Keratinocyte (primary cell): ENCODE measurements around the gene MYL12B. TPM values are rescaled to one million over a fixed set of nuclear protein-coding genes. Genes with fewer than 3 reads are reported as not detected.

Source experiments
- DNase-seq: peaks from one replicate; pipeline ENCODE4 v3.0.0-alpha.2; 2011; ENCODE audit warnings: low read depth, missing footprints, low spot score
- FAIRE-seq: peaks from 2 replicates; lab custom pipeline; 2011; peaks lifted over from hg19 to GRCh38; lab: Jason Lieb, UNC
- H2AFZ ChIP-seq: 2 replicates; pipeline ENCODE4 v1.6.0; 2012; ENCODE audit warnings: low read length, control low read depth, inconsistent platforms; ENCODE audit not compliant: control insufficient read depth
- H3K27ac ChIP-seq: 2 replicates; pipeline ENCODE4 v1.5.1; 2011; ENCODE audit warnings: low read length; ENCODE audit not compliant: control insufficient read depth, insufficient read depth
- H3K27me3 ChIP-seq: 3 replicates; pipeline ENCODE4 v1.6.0; 2011; ENCODE audit warnings: low read length; ENCODE audit not compliant: control insufficient read depth, insufficient read depth; ENCODE audit errors: extremely low read depth
- H3K36me3 ChIP-seq, 2 experiments: 2 replicates in 1 of 2; 3 replicates in 1 of 2; pipeline ENCODE4 v1.5.1; 2011; ENCODE audit warnings: low read length in 2 of 2, mild to moderate bottlenecking in 1 of 2; ENCODE audit not compliant: control insufficient read depth in 2 of 2, insufficient read depth in 2 of 2; ENCODE audit errors: extremely low read depth in 1 of 2
- H3K4me1 ChIP-seq: 3 replicates; pipeline ENCODE4 v1.5.1; 2011; ENCODE audit warnings: low read length; ENCODE audit not compliant: control insufficient read depth, insufficient read depth; ENCODE audit errors: extremely low read depth
- H3K4me2 ChIP-seq: 3 replicates; pipeline ENCODE4 v1.6.0; 2011; ENCODE audit warnings: low read depth, low read length; ENCODE audit not compliant: control insufficient read depth, insufficient read depth; ENCODE audit errors: extremely low read depth
- H3K4me3 ChIP-seq, 3 experiments: fragments of 200-600 bp in 1 of 3; sonication (generic) in 1 of 3; 2 replicates in 2 of 3; 3 replicates in 1 of 3; pipeline ENCODE4 v1.5.1; 2011 to 2016; ENCODE audit warnings: low read length in 3 of 3, mild to moderate bottlenecking in 3 of 3, control low read depth in 2 of 3, inconsistent platforms in 1 of 3, low read depth in 1 of 3, mixed read lengths in 1 of 3, mixed run types in 1 of 3, moderate library complexity in 1 of 3; ENCODE audit not compliant: control insufficient read depth in 2 of 3, insufficient read depth in 2 of 3; ENCODE audit errors: extremely low read depth in 1 of 3
- H3K79me2 ChIP-seq: 2 replicates; pipeline ENCODE4 v1.6.0; 2012; ENCODE audit warnings: low read length; ENCODE audit not compliant: control insufficient read depth, insufficient read depth
- H3K9ac ChIP-seq: 3 replicates; pipeline ENCODE4 v1.6.0; 2011; ENCODE audit warnings: low read length; ENCODE audit not compliant: control insufficient read depth, insufficient read depth; ENCODE audit errors: extremely low read depth
- H3K9me1 ChIP-seq: 3 replicates; pipeline ENCODE4 v1.6.0; 2011; ENCODE audit warnings: low read length; ENCODE audit not compliant: control insufficient read depth, insufficient read depth; ENCODE audit errors: extremely low read depth
- H3K9me3 ChIP-seq: 2 replicates; pipeline ENCODE4 v1.5.1; 2012; ENCODE audit warnings: low read depth, low read length; ENCODE audit not compliant: control insufficient read depth
- H4K20me1 ChIP-seq: 3 replicates; pipeline ENCODE4 v1.6.0; 2011; ENCODE audit warnings: low read length; ENCODE audit not compliant: control insufficient read depth, insufficient read depth; ENCODE audit errors: extremely low read depth
- EZH2 ChIP-seq: IDR thresholded peaks from one replicate; pipeline ENCODE4 v1.6.1; 2012; ENCODE audit warnings: inconsistent platforms, mild to moderate bottlenecking, low read length, moderate library complexity
- dilution Hi-C: fragments of 300-500 bp; cut with MboI; formaldehyde crosslinking; loops from one replicate; pipeline ENCODE4 v1.7.0; 2020; ENCODE audit warnings: low sequenced_read_pairs; ENCODE audit not compliant: extremely low pct_ligation_motif_present
- polyA plus RNA-seq, 5 experiments: library from polyadenylated mRNA; depleted of rRNA in 3 of 5; stranded (reverse) in 3 of 5; stranded (forward) in 1 of 5; unstranded in 1 of 5; fragments of >200 nt; gene quantifications; 1 replicate in 1 of 5; 2 replicates in 3 of 5; 3 replicates in 1 of 5; pipeline versions ENCODE4 v1.2.1 to v1.2.3, GENCODE V29; 2011 to 2012; ENCODE audit warnings: missing spikeins in 2 of 5, low read depth in 1 of 5, low replicate concordance in 1 of 5
- TF ChIP-seq, protein P1 (sequence below), 3 experiments: IDR thresholded peaks in 1 of 3; conservative IDR thresholded peaks in 1 of 3; optimal IDR thresholded peaks in 1 of 3; 2 replicates in 2 of 3; 3 replicates in 1 of 3; pipeline versions ENCODE3 to v1.5.1; 2011; ENCODE audit warnings: low read length in 3 of 3, mild to moderate bottlenecking in 3 of 3, moderate library complexity in 2 of 3, control low read depth in 1 of 3, inconsistent platforms in 1 of 3; ENCODE audit not compliant: insufficient read depth in 2 of 3; ENCODE audit errors: extremely low read depth in 1 of 3

MYL12B gene
- polyA plus RNA-seq, 1 donor (not counting 4 experiments of a cell fraction or from before 2014, with no cell fraction given), result 1,224 TPM

DNA sequence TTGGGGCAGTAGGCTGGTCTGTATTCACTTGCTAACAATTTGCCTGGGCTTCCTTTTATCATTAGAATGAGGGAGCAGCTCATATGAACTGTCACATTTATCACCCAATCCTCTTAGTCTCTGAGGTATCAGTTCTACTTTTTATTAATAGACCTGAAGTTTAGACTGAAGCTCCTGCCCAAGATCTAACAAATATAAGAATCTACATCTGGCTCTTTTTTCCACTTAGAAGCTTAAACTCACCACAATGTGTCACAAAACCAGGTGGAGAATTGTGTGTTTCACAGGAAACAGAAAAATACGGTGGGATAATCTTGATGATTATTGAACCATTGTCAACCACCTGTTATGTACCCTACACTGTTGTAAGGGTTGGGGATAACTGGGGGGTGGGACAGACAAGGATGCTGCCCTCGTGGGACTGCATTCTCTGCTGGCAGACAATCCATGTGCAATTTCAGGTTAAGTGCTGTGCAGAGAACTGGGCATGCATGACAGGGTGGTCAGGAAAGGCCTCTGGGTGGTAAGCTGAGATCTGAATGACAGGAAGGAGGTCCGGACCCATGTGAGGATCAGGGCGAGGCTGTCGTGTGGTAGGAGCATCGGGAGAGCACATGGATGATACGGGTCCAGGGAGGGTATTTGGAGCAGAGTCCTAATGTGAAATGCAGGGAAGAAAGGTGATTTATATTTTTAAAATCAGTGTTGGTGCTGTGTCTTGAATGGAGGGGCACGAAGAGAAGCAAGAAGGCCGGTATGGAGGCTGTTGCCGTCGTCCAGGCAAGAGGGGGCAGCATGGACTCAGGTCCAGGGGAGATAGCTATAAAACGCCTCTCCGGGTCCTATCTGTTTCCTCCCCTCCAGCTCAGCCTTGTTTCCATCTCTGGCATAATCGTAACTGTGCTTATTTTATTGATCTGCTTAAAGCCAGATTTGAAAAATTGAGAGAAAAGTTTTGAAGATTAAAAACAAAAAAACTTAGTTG lies 17.6 kb downstream of the MYL12B start:
- Histone ChIP-seq H3K36me3 (peaks cover 5 to 8% of the 10 kb centered on the region in 2 experiments), H3K4me2 (no peak overlapping the region), H4K20me1 (peaks cover 6% of the 10 kb centered on the region), H3K9me3 (no peaks in the 10 kb centered on the region), H3K4me1 (peaks cover 3% of the 10 kb centered on the region), H3K79me2 (peaks cover 21% of the 10 kb centered on the region), H3K27ac (no peak overlapping the region), H2AFZ (no peak overlapping the region), H3K9me1 (no peaks in the 10 kb centered on the region), H3K27me3 (no peaks in the 10 kb centered on the region), H3K4me3 (no peak overlapping the region), H3K9ac (no peak overlapping the region)
- DNase-seq (no peak), FAIRE-seq (no peak)
- no peak for TF ChIP-seq EZH2
- TF ChIP-seq, protein P1, sequence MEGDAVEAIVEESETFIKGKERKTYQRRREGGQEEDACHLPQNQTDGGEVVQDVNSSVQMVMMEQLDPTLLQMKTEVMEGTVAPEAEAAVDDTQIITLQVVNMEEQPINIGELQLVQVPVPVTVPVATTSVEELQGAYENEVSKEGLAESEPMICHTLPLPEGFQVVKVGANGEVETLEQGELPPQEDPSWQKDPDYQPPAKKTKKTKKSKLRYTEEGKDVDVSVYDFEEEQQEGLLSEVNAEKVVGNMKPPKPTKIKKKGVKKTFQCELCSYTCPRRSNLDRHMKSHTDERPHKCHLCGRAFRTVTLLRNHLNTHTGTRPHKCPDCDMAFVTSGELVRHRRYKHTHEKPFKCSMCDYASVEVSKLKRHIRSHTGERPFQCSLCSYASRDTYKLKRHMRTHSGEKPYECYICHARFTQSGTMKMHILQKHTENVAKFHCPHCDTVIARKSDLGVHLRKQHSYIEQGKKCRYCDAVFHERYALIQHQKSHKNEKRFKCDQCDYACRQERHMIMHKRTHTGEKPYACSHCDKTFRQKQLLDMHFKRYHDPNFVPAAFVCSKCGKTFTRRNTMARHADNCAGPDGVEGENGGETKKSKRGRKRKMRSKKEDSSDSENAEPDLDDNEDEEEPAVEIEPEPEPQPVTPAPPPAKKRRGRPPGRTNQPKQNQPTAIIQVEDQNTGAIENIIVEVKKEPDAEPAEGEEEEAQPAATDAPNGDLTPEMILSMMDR (optimal IDR thresholded peaks at IDR 0.05 in 1 of 3, IDR thresholded peaks at IDR 0.05 in 1 of 3, conservative IDR thresholded peaks at IDR 0.05 in 1 of 3; ENCODE audit: extremely low read depth in 1 of 3, insufficient read depth in 2 of 3, low read length in 3 of 3), result no peak
- dilution Hi-C loops, result no loop called here

DNA sequence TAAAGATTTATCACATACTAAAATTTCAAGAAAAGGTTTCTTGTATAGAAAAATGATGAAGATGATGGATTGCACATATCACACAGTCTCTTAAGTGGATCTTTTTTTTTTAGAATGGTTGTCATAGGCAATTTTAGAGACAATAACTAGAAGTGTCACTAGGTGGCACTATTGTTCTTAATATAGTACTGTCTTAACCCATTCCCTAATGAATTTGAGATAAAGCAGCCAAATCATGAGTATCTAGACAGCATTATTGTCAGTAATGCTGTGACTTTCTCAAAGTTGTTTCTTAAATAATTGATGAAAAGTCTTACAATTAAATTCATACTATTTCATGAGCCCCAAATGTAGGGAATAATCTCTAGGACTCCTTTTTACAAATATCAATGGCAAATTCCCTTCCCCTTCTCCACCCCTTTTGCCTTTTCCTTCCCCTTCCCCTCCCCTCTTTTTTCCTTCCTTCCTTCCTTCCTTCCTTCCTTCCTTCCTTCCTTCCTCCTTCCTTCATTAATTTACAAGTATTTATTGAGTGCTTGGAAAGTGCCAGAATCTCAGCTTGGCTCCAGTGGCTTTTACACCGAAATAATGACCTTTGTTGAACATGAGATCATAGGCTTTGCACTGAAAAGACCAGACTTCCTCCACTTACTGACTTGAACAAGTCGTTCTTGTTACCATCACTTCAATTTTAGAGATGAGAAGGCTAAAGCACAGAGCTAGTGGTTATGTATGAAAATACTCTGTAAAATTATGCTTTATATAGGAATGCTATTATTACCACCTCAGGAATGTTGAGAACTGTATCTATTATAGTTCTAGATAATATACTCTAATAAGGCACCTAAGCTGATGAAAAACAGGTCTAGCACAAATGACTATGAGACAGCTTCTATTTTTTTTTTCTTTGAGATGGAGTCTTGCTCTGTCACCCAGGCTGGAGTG lies 19.8 kb downstream of the MYL12B start:
- dilution Hi-C loops, result no loop called here
- Histone ChIP-seq H3K9me3 (no peaks in the 10 kb centered on the region), H3K4me2 (no peak overlapping the region), H3K27me3 (no peaks in the 10 kb centered on the region), H3K9ac (no peak overlapping the region), H3K4me3 (no peak overlapping the region), H3K4me1 (peaks cover 3% of the 10 kb centered on the region), H3K9me1 (no peaks in the 10 kb centered on the region), H2AFZ (no peak overlapping the region), H4K20me1 (no peaks in the 10 kb centered on the region), H3K36me3 (peaks cover 0 to 5% of the 10 kb centered on the region in 2 experiments), H3K27ac (no peak overlapping the region), H3K79me2 (no peaks in the 10 kb centered on the region)
- TF ChIP-seq EZH2, result no peak
- TF ChIP-seq, protein P1 (optimal IDR thresholded peaks at IDR 0.05 in 1 of 3, IDR thresholded peaks at IDR 0.05 in 1 of 3, conservative IDR thresholded peaks at IDR 0.05 in 1 of 3; ENCODE audit: extremely low read depth in 1 of 3, insufficient read depth in 2 of 3, low read length in 3 of 3), result peak in 2 of 3 experiments; percentile 17 to 49
- FAIRE-seq (peak; percentile 36), DNase-seq (no peak)
